Astrocyte (in vitro differentiated cells and primary cell): ENCODE measurements around the gene WNT4.

Source experiments
- CTCF ChIP-seq: IDR thresholded peaks from 2 replicates; pipeline ENCODE4 v1.5.1; 2011; ENCODE audit warnings: low read depth, mild to moderate bottlenecking, inconsistent platforms, low read length, moderate library complexity; ENCODE audit not compliant: insufficient read depth
- EZH2 ChIP-seq: IDR thresholded peaks from 2 replicates; pipeline ENCODE4 v1.6.1; 2012; ENCODE audit warnings: mild to moderate bottlenecking, low read length, inconsistent platforms; ENCODE audit not compliant: insufficient read depth

DNA sequence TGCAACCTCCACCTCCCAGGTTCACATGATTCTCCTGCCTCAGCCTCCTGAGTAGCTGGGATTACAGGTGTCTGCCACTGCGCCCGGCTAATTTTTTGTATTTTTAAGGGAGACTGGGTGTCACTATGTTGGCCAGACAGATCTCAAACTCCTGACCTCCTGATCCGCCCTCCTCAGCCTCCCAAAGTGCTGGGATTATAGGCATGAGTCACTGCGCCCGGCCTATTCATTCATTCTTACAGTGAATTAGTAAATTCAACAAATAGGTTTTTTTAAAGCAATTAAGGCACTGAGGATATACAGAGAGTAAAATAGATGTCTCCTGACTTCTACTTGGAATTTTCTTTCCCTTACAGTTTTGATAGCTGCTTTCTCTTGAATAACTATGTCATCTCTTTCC is 46.9 kb downstream of the WNT4 start:
- no peak for TF ChIP-seq CTCF
- TF ChIP-seq EZH2: no peak
